Measurements from ENCODE around the gene DIP2A. TPM values are rescaled to one million over a fixed set of nuclear protein-coding genes. Genes with fewer than 3 reads are reported as not detected.
A peak's percentile ranks its signal among the peaks of the same experiment; 100 is the strongest.

The DIP2A gene
- total RNA-seq, 1 donor from 2014 or later, result 25.9 TPM

- H3K4me1 ChIP-seq, result peaks cover 37% of the 10 kb centered on the region
- no peak for TF ChIP-seq CTCF (IDR thresholded peaks at IDR 0.05; ENCODE audit: borderline replicate concordance)
- no peak overlapping the region for H3K4me3 ChIP-seq
- no peak for DNase-seq
- peaks cover 29% of the 10 kb centered on the region for H3K36me3 ChIP-seq
- H3K27ac ChIP-seq (replicated peaks), result no peak overlapping the region
- no peaks in the 10 kb centered on the region for H3K9me3 ChIP-seq (replicated peaks)
- no peaks in the 10 kb centered on the region for H3K27me3 ChIP-seq (ENCODE audit: low read depth)
- intact Hi-C loops (cut with micrococcal nuclease), result no loop called here
Measured at GRCh38 chr21:46486481-46487126, 27.9 kb downstream of the DIP2A start.

- peaks cover 52% of the 10 kb centered on the region for H3K36me3 ChIP-seq
- TF ChIP-seq CTCF (IDR thresholded peaks at IDR 0.05; ENCODE audit: borderline replicate concordance), result no peak
- H3K9me3 ChIP-seq (replicated peaks), result no peaks in the 10 kb centered on the region
- intact Hi-C loops (cut with micrococcal nuclease), result no loop called here
- H3K27ac ChIP-seq (replicated peaks), result peak overlapping the region; percentile 16
- H3K4me3 ChIP-seq, result no peak overlapping the region
- H3K27me3 ChIP-seq (ENCODE audit: low read depth), result no peaks in the 10 kb centered on the region
- H3K4me1 ChIP-seq, result peaks cover 20% of the 10 kb centered on the region
- DNase-seq, result no peak
Measured at GRCh38 chr21:46489162-46489663, 30.5 kb downstream of the DIP2A start.

- intact Hi-C loops (cut with micrococcal nuclease), result no loop called here
- Histone ChIP-seq H3K27ac (replicated peaks) (peak overlapping the region; percentile 16), H3K36me3 (peaks cover 54% of the 10 kb centered on the region)
Measured at GRCh38 chr21:46489800-46490199, 31.1 kb downstream of the DIP2A start.

GRCh38 chr21:46491553-46491952 is 32.9 kb downstream of the DIP2A start:
- Histone ChIP-seq H3K27ac (replicated peaks) (no peak overlapping the region), H3K4me1 (peaks cover 20% of the 10 kb centered on the region), H3K27me3 (ENCODE audit: low read depth) (no peaks in the 10 kb centered on the region), H3K4me3 (no peak overlapping the region), H3K36me3 (peaks cover 44% of the 10 kb centered on the region), H3K9me3 (replicated peaks) (no peaks in the 10 kb centered on the region)
- TF ChIP-seq CTCF (IDR thresholded peaks at IDR 0.05; ENCODE audit: borderline replicate concordance), result no peak
- intact Hi-C loops (cut with micrococcal nuclease), result no loop called here
- DNase-seq, result no peak

More at GRCh38 chr21:46489800-46490199, 31.1 kb downstream of the DIP2A start:
- Histone ChIP-seq H3K4me3 (no peak overlapping the region), H3K9me3 (replicated peaks) (no peaks in the 10 kb centered on the region), H3K4me1 (peaks cover 20% of the 10 kb centered on the region), H3K27me3 (ENCODE audit: low read depth) (no peaks in the 10 kb centered on the region)
- DNase-seq, result no peak
- no peak for TF ChIP-seq CTCF (IDR thresholded peaks at IDR 0.05; ENCODE audit: borderline replicate concordance)

- intact Hi-C loops (cut with micrococcal nuclease), result no loop called here
- no peak for TF ChIP-seq CTCF (IDR thresholded peaks at IDR 0.05; ENCODE audit: borderline replicate concordance)
- Histone ChIP-seq H3K27ac (replicated peaks) (no peak overlapping the region), H3K4me3 (no peak overlapping the region), H3K36me3 (peaks cover 54% of the 10 kb centered on the region), H3K27me3 (ENCODE audit: low read depth) (no peaks in the 10 kb centered on the region), H3K9me3 (replicated peaks) (no peaks in the 10 kb centered on the region), H3K4me1 (peaks cover 20% of the 10 kb centered on the region)
- DNase-seq, result no peak
Measured at GRCh38 chr21:46492851-46493250, 34.2 kb downstream of the DIP2A start.
